NCI-H1092 treated with DMSO at 0.1 percent for 48 hours (cell line): Measurements from ENCODE around the gene STYXL2.

Experiments used
- DNase-seq: peaks from one replicate; lab custom pipeline; 2025; lab: John Stamatoyannopoulos, UW

STYXL2 gene

DNA sequence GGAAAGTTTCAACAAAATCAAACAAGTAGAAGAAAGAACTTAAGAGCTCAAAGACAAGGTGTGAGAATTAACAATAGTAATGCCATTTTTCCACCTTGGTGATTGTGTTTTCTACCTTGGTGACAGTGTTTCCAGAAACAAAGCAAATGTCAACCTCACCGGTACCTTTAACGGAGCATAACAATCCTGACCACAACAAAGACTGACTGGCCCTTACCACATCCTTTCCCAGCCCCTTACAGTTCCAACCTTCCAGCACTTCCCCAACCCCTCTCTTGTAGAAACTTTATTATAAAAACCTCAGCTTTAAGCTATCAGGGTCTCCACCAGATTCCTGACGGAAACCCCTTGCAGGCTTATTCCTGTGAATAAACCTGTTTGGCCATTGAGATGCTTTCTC is 16.7 kb downstream of the STYXL2 start:
- no peak for DNase-seq

DNA sequence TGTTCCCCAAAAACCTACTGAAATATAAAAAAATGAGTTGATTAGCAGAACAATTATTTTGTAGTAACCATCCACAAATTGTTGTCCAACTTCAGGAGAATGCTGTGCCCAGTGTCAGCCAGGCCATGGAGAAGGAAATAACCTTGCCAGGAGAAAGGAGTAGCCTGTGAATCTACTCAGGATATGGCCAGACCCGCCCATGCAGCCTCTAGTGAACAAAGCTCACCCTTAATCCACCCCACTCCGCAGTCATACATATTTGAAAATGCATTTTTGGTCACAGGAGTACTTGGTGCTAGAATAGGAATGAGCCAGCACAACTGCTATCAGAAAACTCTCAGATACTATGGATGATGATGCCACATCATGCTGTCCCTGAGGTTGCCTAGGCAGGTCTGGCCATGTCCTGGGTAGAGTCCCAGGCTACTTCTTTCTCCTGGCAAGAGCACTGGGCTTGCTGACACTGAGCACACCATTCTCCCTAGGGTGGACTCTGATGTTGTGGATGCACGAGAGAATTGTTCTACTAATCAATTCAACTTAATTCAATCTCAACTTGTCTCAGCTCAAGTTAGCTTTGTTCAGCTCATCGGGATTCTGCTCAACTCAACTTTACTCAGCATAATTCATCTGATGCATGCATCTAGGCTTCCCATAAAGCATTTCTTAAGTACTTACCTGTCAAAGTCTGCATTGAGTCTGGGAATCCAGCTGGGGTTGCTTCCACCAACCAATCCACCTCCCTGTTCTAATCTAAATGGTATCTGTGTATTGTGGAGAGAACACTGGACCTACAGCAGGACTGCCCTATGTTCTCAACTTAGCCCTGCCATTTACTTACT is 18.2 kb downstream of the STYXL2 start:
- DNase-seq: no peak

DNA sequence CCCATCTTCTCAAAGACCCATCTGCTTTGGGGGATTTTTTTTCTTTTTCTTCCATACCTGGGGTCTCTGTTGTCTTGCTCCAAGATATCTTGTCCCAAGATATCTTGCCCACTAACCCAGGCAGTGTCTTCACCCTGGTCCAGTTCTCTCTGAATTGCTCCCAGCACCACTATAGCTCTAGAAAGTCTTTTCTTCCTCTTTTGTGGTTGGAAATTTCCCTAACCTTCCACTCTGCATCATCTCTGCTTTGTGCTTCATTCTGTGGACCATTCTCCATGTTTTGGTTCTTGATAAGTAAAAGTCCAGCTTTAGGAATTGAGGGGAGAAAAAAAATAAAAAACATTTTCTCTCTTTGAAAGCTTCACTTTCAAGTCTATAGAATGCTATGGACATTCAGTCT is 20.9 kb downstream of the STYXL2 start:
- DNase-seq: no peak

DNA sequence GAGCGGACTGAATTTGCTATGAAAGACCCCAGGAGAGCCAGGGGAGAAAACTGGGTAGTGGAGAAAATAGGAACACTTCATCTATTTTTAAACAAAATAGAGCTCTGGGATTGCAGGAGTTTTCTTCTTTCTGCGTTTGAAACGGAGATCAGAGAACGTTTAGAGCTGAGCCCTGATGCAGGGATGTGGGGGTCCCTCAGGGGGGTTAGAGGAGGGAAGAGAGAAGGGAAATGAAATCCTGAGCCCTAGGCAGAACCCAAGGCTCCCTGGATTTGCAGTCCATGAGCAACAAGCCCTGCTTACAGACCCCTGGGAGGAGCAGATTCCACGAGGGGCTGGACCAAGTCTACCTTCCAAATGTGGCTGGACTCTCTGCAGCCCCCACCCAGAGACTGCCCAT is 21.8 kb downstream of the STYXL2 start:
- DNase-seq: no peak

DNA sequence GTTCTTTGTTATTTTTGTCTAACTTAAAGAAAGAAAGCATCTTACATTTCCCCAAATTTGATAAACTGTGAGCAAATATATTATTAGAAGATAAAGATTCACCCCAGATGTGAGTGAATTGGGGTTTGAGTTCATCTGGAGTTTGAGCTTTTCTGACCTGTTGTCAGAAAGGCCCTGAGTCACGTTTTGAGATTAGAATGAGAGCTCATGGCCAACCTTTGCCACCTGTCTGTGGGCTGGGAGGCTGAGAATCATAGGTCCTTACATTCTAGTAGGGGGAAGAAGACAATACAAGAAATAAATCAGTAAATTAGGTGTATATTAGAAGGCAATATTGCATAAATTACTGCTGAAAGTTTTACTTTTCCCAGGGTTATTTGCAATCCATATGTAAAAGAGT is 22.3 kb downstream of the STYXL2 start:
- DNase-seq: no peak

DNA sequence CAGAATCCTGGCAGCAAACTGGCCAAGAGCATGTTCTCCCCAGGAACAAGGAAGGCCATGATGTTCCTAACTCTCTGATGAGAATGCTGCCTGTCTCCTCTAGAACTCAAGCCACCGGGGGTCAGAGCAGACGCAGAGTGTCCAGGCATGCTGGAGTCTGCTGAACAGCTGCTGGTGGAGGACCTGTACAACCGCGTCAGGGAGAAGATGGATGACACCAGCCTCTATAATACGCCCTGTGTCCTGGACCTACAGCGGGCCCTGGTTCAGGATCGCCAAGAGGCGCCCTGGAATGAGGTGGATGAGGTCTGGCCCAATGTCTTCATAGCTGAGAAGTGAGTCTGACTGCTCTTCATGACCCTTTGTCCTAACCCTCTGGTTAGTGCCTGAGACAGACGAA is 23.4 kb downstream of the STYXL2 start:
- DNase-seq: no peak

DNA sequence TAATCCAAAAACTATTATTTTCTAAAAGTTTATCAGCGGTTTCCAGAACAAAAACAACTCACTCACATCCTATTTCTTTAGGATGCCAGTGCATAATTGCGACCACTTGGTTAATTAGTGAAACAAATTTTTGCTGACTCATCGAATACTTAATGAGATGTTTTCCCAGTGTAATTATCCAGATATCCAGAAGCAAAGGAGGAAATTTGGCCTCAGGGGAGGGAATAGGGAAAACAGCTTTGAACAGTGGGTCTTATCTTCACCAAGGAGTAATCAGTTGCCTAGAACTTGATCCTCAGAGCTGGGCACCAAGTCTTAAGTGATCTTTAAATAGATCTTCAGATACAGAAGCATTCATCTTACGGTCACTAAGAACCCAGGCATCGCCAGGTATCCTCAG is 24.3 kb downstream of the STYXL2 start:
- DNase-seq: no peak

DNA sequence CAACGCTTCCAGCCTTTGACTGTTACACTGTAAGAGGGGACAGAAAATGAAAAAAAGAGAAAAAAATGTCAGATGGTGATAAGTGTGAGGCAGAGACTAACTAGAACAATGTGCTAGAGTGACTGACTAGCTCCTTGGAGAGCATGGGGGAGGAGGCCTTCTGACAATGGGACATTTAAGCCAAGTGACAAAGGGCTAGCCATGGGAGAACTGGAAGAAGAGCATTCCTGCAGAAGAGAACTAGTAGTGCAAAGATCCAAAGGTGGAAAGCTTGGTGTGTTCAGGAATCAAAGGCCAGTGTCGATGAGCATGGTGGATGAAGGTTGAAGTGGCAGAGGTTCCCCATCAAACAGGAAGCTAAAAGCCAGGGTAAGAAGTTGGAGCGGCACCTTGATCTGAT is 25.8 kb downstream of the STYXL2 start:
- DNase-seq: no peak

DNA sequence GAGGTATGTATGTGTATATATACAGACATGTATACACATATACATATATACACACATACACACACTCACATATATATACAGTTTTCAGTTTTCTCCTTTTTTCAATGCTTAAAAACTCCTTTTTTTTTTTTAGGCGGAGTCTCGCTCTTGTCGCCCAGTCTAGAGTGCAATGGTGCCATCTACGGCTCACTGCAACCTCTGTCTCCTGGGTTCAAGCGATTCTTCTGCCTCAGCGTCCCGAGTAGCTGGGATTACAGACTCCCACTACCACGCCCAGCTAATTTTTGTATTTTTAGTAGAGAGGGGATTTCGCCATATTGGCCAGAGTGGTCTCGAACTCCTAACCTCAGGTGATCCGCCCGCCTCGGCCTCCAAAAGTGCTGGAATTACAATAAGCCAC is 27.0 kb downstream of the STYXL2 start:
- no peak for DNase-seq

DNA sequence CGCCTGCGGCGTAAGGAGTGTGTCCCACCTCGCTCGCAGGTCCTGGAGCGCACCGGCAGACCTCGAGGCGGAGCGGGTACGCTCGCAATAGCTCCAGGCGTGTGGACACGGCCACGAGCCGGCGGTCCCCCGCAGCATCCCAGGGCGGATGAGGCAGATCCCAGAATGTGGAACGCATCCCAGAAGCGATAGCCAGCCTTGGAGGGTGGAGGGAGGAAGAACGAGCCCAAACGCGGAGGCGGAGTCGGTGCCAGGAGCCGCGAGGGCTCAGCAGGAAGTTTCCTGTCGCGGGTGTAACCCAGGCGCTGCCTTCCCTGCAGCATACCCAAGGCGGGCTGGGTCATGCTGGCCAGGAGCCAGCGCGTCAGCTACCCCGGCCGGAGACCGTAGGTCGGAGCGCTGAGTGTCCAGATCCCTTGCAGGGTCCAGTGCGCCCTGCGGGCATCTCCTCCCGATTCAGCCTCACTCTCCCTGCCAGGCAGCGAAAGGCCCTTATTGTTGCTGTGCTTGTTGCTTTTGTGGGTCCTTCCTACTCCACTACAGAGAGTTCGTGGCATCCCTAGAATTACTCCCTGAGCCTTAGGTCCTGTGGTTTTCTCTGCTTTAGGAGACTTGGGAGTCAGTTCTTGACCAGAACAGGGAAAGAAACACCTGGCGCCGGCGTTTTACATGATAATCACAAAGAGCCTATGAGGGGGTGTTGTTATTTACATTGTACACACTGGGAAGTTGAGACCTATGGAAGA is 27.7 kb downstream of the STYXL2 start:
- DNase-seq: peak; percentile 34

DNA sequence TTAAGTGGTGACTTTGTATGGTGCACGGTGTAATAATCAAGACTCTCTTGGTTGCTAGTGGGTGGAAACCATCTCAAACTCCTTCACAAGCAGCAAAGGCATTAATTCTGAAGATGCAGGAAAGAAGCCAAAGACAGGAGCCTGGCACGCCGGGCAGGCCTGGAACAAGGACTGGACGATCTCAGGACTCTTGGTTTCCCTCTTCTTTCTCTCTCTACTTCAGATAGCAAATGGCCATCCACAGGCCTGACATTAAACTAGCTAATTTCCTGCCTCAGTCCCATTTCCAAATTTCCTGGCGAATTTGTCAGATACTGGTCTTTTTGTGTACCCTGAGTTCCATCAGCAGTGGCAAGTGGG is 28.2 kb downstream of the STYXL2 start:
- DNase-seq: no peak

DNA sequence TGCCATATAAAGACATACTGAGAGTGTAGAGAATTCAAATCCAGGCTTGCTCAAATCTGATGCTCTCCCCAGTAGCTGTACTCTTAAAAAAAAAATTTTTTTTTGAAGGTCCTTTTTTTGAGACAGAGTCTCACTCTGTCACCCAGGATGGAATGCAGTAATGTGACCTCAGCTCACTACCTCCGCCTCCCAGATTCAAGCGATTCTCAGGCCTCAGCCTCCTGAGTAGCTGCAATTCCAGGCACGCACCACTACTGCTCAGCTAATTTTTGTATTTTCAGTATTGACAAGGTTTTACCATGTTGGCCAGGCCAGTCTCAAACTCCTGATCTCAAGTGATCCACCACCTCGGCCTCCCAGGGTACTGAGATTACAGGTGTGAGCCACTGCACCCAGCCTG is 28.7 kb downstream of the STYXL2 start:
- no peak for DNase-seq

DNA sequence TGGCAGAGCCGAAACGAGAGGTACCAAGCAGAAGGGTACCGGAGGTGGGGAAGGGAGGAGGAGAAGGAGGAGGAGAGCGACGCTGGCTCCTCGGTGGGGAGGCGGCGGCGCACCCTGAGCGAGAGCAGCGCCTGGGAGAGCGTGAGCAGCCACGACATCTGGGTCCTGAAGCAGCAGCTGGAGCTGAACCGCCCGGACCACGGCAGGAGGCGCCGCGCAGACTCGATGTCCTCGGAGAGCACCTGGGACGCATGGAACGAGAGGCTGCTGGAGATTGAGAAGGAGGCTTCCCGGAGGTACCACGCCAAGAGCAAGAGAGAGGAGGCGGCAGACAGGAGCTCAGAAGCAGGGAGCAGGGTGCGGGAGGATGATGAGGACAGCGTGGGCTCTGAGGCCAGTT is 32.4 kb downstream of the STYXL2 start:
- no peak for DNase-seq

DNA sequence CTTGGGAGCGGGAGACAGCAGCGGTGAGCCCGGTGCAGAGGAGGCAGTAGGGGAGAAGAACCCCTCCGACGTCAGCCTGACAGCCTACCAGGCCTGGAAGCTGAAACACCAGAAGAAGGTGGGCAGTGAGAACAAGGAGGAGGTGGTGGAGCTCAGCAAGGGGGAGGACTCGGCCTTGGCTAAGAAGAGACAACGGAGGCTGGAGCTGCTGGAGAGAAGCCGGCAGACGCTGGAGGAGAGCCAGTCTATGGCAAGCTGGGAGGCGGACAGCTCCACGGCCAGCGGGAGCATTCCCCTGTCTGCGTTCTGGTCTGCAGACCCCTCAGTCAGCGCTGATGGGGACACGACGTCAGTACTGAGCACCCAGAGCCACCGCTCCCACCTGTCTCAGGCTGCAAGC is 32.9 kb downstream of the STYXL2 start:
- DNase-seq: no peak

DNA sequence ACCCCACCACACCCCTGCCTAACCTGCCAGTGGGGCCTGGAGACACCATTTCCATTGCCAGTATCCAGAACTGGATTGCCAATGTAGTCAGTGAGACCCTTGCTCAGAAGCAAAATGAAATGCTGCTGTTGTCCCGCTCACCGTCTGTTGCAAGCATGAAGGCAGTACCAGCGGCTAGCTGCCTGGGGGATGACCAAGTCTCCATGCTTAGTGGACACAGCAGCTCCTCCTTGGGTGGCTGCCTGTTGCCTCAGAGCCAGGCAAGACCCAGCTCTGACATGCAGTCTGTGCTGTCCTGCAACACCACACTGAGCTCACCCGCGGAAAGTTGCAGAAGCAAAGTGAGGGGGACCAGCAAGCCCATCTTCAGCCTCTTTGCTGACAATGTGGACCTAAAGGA is 33.4 kb downstream of the STYXL2 start:
- no peak for DNase-seq

DNA sequence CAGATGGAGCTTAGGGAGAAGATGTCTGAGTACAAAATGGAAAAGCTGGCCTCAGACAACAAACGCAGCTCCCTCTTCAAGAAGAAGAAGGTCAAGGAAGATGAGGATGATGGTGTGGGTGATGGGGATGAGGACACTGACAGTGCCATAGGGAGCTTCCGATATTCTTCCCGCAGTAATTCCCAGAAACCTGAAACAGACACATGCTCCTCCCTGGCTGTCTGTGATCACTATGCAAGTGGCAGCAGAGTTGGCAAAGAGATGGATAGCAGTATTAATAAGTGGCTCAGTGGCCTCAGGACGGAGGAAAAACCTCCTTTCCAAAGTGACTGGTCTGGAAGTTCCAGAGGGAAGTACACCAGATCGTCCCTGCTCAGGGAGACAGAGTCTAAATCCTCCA is 33.8 kb downstream of the STYXL2 start:
- no peak for DNase-seq

DNA sequence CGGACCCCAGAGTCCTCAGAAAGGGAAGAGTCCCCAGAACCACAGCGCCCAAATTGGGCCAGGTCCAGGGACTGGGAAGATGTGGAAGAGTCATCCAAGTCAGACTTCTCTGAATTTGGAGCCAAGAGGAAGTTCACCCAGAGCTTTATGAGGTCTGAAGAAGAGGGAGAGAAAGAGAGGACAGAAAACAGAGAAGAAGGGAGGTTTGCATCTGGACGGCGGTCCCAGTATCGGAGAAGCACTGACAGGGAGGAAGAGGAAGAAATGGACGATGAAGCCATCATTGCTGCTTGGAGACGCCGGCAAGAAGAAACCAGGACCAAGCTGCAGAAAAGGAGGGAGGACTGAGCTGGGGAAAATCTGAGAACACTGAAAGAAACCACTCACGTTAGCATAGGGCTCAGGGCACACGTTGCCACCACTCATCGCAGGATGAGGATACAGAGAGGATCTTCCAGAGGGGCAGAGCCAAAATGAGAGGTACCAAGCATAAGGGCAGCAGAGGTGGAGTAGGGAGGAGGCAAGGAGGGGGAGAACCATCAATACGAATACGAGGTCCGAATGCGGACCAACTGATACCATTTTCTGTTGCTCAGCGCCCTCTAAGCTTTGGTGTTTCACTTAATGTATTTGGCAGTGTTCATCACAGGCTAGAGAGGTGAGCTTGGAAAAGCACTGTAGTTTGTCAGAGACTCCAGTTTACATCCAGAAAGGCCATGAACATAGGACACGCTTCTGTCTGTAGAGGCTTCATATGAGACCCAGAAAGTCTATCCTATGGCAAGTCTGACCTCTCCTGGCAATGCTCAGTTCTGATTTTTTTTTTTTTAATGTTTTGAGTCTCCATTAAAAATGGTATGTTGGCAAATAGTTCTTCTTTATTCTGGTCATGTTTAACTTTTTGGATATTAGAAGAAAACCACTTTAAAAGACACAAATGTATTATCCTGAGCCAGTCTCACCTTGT is 34.7 kb downstream of the STYXL2 start:
- peak; percentile 19 for DNase-seq

DNA sequence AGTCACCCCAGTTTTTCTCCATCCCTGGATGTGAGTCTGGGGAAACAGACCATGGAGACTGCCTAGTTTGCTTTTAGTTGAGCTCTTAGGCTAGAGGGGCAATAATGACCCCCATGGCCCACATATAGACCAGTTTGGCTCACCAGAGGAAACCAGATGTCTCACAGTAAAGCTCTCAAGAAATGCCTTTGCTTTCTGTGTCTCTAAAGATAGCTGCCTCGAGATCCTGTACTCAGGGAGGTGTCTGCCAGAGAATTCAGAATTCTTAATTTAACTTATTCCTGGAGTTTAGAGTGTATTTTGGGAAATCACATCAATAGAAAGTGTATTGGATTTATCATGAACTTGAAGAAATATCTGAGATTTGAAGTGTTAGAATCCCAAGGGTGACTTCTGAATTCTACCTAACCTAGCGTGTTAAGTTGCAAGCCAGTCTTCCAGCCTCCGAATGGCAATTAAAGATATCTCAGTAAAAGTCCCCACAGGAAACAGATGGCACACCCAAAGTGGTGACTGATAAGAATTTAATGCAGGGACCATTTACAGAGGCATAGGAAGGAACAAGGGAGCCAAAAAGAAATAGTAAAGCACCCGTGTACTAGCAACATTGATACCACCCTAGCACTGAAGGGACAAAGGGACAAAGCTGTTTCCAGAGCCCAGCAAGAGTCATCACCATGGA is 37.1 kb downstream of the STYXL2 start:
- DNase-seq: no peak

DNA sequence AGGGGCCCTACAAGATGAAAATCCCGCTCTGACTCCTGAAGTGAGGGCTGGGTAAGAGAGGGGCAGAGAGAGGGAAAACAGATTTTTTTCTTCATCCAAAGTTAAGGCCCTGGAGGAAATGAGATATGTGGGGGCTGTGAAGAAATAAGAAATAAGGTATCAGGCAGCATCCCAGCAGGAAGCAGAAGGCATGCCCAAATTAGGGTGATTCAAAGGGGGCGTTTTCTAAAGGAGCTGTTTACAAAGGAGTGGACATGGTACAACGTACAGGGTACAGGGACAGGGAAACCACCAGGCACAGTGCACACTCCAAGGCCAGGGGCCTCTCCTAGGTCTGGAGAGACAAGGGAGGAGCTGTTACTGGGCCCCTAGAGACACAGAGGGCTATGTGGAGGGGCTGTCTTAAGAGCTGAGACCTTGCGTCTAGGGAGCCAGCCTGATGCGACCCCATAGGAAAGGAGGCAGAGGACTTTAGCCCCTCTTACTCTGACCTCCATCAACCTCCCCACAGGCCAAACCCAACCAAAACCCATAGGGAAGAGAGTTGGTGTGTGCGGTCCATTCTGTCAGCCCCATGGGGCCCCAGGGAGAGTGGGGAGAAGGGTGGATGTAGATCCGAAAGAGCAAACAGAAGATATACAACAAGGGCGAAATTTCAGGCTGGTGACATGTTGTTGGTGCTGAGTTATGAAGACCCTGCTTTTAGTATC is 38.6 kb downstream of the STYXL2 start:
- no peak for DNase-seq

DNA sequence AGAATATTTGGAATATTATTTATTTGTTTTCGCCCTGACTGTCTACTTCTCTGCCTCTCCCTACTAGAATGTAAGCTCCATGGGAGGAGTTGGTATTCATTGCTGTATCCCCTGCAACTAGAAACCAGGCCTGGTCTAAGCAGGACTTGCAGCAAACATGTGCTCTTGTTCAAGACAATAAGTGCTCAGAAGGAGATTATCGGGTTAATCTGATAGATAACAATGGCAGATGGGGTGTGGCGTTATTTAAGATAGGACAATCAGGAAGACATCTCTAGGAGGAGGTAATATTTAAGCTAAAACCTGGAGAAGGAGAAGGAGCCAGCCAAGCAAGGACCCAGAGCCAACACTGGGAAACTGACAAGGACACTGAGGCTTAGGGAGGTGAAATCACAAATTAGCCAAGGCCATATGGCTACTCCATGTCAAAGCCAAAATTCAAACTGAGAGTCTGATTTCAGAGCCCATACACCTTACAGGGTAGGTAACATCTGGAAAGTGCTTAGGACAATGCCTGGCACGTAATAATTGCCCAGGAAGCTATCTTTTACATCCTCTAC is 41.5 kb downstream of the STYXL2 start:
- no peak for DNase-seq

DNA sequence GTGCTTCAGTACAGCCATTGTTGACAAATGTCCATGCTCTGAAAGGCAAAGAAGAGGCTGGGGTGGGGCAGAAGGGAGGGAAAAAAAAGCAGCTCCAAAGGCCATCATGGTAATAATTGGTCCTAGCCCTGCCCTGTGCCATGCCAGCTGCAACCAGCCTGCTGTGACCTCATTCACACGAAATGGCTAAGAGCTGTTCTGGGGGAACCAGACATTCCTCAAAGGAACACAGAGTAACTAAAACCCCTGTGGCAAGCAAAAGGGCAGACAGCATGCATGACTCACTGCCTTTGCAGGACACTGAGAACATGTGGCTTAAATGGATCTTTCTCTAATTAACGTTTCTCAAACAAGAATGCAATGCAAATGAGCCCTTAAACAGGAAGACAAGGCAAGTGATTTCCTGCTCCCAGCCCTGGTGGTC is 42.3 kb downstream of the STYXL2 start:
- no peak for DNase-seq
